B cell (primary cell): Measurements from ENCODE around the gene CACNG7.

Experiments
- CTCF ChIP-seq: fragments of 200-600 bp; IDR thresholded peaks from one replicate; pipeline ENCODE4 v1.8.0; 2022; ENCODE audit warnings: antibody characterized with exemption, mild to moderate bottlenecking
- EZH2 ChIP-seq: IDR thresholded peaks from 2 replicates; pipeline ENCODE4 v1.6.1; 2012; ENCODE audit warnings: borderline replicate concordance, low read depth, mild to moderate bottlenecking, moderate library complexity, low read length; ENCODE audit not compliant: insufficient read depth, poor library complexity, severe bottlenecking

GRCh38 chr19:53991224-53992113 is 82.4 kb downstream of the CACNG7 start, which contains the start of gene CACNG6:
- TF ChIP-seq CTCF: no peak
- TF ChIP-seq EZH2: no peak
